Measurements from ENCODE around the gene ANKRD44.

- TF ChIP-seq CTCF (IDR thresholded peaks at IDR 0.05; ENCODE audit: borderline replicate concordance, extremely low read depth, low read length, poor library complexity, severe bottlenecking): no peak
- TF ChIP-seq EZH2 (IDR thresholded peaks at IDR 0.05; ENCODE audit: borderline replicate concordance, low read depth, low read length, severe bottlenecking): no peak
Observed at GRCh38 chr2:197145471-197146056, 165.0 kb downstream of the ANKRD44 start.
